NCI-H187 treated with DMSO at 0.1 percent for 48 hours (cell line): ENCODE results near the gene SDK1.
"Not testable (repeated sequence)": the region's sequence is repeated elsewhere in the genome, so short reads cannot be mapped to it uniquely, and the experiment has no call there.

ENCODE experiments used
- DNase-seq: peaks from one replicate; lab custom pipeline; 2025; lab: John Stamatoyannopoulos, UW

Gene SDK1

GRCh38 chr7:4233621-4234497, 932.8 kb downstream of the SDK1 start:
- DNase-seq, result no peak

- no peak for DNase-seq
Measured at GRCh38 chr7:4234498-4234855, 933.4 kb downstream of the SDK1 start.

GRCh38 chr7:4234886-4235285, 933.8 kb downstream of the SDK1 start:
- DNase-seq, result no peak

GRCh38 chr7:4235596-4235995, 934.5 kb downstream of the SDK1 start:
- DNase-seq, result no peak

- no peak for DNase-seq
Measured at GRCh38 chr7:4236389-4236788, 935.3 kb downstream of the SDK1 start.

- not testable (repeated sequence) for DNase-seq
Measured at GRCh38 chr7:4236873-4237272, 935.8 kb downstream of the SDK1 start.

- no peak for DNase-seq
Measured at GRCh38 chr7:4237296-4238235, 936.5 kb downstream of the SDK1 start.

- no peak for DNase-seq
Measured at GRCh38 chr7:4238861-4239260, 937.8 kb downstream of the SDK1 start.

- no peak for DNase-seq
Measured at GRCh38 chr7:4240042-4240441, 939.0 kb downstream of the SDK1 start.

- DNase-seq, result no peak
Measured at GRCh38 chr7:4240520-4241303, 939.7 kb downstream of the SDK1 start.

- DNase-seq, result no peak
Measured at GRCh38 chr7:4241304-4241612, 940.2 kb downstream of the SDK1 start.

- no peak for DNase-seq
Measured at GRCh38 chr7:4241791-4242190, 940.7 kb downstream of the SDK1 start.

- no peak for DNase-seq
Measured at GRCh38 chr7:4242706-4243105, 941.7 kb downstream of the SDK1 start.

GRCh38 chr7:4244041-4244440, 943.0 kb downstream of the SDK1 start:
- no peak for DNase-seq

GRCh38 chr7:4244635-4245034, 943.6 kb downstream of the SDK1 start:
- no peak for DNase-seq

- DNase-seq, result no peak
Measured at GRCh38 chr7:4245135-4245865, 944.2 kb downstream of the SDK1 start.

- DNase-seq, result no peak
Measured at GRCh38 chr7:4245866-4246470, 944.9 kb downstream of the SDK1 start.

- no peak for DNase-seq
Measured at GRCh38 chr7:4246536-4246935, 945.5 kb downstream of the SDK1 start.

GRCh38 chr7:4247106-4247876, 946.2 kb downstream of the SDK1 start:
- no peak for DNase-seq

GRCh38 chr7:4248295-4248694, 947.2 kb downstream of the SDK1 start:
- DNase-seq, result no peak
